HL-60 (cell line): ENCODE results near the gene TRMU.

ENCODE experiments used
- DNase-seq, 2 experiments: peaks; one replicate each; pipeline ENCODE4 v3.0.0-alpha.2; 2010 to 2020; ENCODE audit warnings: low read depth in 1 of 2, low spot score in 1 of 2
- H3K27ac ChIP-seq: fragments of 250-450 bp; sonication (Bioruptor Pico); replicated peaks from 2 replicates; pipeline ENCODE4 v1.5.1; 2020; ENCODE audit warnings: mild to moderate bottlenecking, moderate library complexity
- H3K27me3 ChIP-seq: fragments of 250-450 bp; sonication (Bioruptor Pico); 2 replicates; pipeline ENCODE4 v1.5.1; 2021; ENCODE audit warnings: mild to moderate bottlenecking, moderate library complexity; ENCODE audit not compliant: insufficient read depth, poor library complexity, severe bottlenecking
- H3K4me3 ChIP-seq: replicated peaks from 2 replicates; pipeline ENCODE4 v1.5.1; 2011; ENCODE audit warnings: mild to moderate bottlenecking, control low read depth, low read length; ENCODE audit not compliant: insufficient read depth
- GABPA ChIP-seq: IDR thresholded peaks from 2 replicates; pipeline ENCODE4 v1.6.1; 2012; ENCODE audit warnings: low read depth
- POLR2AphosphoS5 ChIP-seq: IDR thresholded peaks from 2 replicates; pipeline ENCODE4 v1.6.1; 2012; ENCODE audit warnings: low read depth
- SPI1 ChIP-seq: IDR thresholded peaks from 2 replicates; pipeline ENCODE4 v1.6.1; 2012; ENCODE audit warnings: low read depth, mild to moderate bottlenecking, borderline replicate concordance
- TF ChIP-seq, protein P1 (sequence below): IDR thresholded peaks from 2 replicates; pipeline ENCODE4 v1.6.1; 2012; ENCODE audit warnings: low read depth; ENCODE audit not compliant: insufficient replicate concordance
- TF ChIP-seq, protein P2 (sequence below): IDR thresholded peaks from one replicate; pipeline ENCODE4 v1.5.1; 2011; ENCODE audit warnings: low read length, control low read depth, inconsistent platforms; ENCODE audit not compliant: insufficient read depth

TRMU gene

DNA sequence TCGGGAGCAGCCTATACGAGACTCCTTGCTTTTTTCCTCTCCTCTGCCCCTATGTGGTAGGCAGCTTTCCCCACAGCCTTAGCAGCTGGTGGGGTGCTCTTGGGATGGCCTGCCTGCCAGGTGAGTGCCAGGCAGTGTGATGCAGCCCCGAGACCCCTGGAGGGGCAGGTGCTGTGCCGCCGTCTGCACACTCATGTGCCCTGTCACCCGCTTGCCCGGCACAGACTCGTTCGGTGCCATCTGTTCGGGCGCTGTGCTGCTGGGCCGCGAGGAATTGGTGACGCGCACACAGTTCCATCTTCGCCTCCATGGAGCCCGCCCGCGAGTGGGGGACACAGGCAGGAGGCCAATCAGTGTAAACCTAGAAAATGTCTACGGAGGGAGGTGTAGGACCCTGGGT, 15.1 kb downstream of the TRMU start:
- no peak overlapping the region for H3K4me3 ChIP-seq
- H3K27ac ChIP-seq = no peak overlapping the region
- no peak for DNase-seq
- TF ChIP-seq SPI1 = no peak
- TF ChIP-seq, protein P1, sequence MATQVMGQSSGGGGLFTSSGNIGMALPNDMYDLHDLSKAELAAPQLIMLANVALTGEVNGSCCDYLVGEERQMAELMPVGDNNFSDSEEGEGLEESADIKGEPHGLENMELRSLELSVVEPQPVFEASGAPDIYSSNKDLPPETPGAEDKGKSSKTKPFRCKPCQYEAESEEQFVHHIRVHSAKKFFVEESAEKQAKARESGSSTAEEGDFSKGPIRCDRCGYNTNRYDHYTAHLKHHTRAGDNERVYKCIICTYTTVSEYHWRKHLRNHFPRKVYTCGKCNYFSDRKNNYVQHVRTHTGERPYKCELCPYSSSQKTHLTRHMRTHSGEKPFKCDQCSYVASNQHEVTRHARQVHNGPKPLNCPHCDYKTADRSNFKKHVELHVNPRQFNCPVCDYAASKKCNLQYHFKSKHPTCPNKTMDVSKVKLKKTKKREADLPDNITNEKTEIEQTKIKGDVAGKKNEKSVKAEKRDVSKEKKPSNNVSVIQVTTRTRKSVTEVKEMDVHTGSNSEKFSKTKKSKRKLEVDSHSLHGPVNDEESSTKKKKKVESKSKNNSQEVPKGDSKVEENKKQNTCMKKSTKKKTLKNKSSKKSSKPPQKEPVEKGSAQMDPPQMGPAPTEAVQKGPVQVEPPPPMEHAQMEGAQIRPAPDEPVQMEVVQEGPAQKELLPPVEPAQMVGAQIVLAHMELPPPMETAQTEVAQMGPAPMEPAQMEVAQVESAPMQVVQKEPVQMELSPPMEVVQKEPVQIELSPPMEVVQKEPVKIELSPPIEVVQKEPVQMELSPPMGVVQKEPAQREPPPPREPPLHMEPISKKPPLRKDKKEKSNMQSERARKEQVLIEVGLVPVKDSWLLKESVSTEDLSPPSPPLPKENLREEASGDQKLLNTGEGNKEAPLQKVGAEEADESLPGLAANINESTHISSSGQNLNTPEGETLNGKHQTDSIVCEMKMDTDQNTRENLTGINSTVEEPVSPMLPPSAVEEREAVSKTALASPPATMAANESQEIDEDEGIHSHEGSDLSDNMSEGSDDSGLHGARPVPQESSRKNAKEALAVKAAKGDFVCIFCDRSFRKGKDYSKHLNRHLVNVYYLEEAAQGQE = no peak
- no peak for TF ChIP-seq GABPA
- TF ChIP-seq POLR2AphosphoS5 = no peak
- TF ChIP-seq, protein P2, sequence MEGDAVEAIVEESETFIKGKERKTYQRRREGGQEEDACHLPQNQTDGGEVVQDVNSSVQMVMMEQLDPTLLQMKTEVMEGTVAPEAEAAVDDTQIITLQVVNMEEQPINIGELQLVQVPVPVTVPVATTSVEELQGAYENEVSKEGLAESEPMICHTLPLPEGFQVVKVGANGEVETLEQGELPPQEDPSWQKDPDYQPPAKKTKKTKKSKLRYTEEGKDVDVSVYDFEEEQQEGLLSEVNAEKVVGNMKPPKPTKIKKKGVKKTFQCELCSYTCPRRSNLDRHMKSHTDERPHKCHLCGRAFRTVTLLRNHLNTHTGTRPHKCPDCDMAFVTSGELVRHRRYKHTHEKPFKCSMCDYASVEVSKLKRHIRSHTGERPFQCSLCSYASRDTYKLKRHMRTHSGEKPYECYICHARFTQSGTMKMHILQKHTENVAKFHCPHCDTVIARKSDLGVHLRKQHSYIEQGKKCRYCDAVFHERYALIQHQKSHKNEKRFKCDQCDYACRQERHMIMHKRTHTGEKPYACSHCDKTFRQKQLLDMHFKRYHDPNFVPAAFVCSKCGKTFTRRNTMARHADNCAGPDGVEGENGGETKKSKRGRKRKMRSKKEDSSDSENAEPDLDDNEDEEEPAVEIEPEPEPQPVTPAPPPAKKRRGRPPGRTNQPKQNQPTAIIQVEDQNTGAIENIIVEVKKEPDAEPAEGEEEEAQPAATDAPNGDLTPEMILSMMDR = no peak
- no peaks in the 10 kb centered on the region for H3K27me3 ChIP-seq

DNA sequence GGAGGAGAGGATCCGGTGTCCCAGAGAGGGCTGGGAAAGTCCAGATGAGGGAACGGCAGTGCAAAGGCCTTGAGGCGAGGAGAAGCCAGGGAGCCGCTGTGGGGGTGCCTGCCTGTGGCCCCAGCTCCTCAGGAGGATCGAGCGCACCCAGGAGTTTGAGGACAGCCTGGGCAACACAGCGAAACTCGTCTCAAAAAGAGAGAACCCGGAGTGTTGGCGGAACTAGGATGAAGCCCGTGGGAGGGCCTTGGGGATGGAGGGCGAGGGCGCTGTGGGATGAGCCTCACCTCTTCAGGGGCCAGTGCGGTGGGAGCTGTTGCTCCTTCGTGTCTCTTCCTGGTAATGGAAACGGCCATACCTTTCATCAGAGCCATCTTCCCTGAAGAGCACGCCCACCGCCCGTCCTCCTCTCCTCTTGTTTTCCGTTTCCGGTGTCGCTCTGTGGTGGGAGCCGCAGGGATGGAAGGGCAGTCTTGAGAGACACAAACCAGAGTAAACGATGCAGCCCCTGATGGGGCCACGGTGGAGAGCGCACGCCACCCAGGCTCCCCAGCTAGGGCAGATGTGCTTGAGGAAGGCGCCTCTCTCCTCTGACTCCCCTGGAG, 15.7 kb downstream of the TRMU start:
- no peak overlapping the region for H3K27ac ChIP-seq
- H3K27me3 ChIP-seq = no peaks in the 10 kb centered on the region
- H3K4me3 ChIP-seq = no peak overlapping the region
- no peak for DNase-seq
- no peak for TF ChIP-seq GABPA

DNA sequence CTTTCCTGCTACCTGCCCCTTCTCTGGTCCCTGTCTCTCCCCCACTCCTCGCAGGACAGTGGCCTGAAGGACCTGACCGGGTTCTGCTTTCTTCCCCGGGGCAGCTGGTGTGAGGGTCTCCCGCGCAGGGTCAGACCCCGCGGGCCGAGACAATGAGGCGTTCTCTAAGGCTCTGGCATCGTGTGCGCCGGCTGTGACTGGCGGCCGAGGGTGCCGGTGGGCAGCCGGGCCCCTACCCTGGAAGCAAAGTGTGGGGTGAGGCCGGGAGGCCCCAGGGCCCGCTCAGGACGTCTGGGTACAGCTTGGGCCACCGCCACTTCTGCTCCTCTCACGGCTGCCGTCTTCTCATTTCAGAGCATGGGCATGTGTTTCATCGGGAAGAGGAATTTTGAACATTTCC, 16.3 kb downstream of the TRMU start:
- TF ChIP-seq, protein P2 = no peak
- TF ChIP-seq SPI1 (no peak), POLR2AphosphoS5 (no peak), GABPA (no peak)
- TF ChIP-seq, protein P1 = no peak
- H3K27me3 ChIP-seq = no peaks in the 10 kb centered on the region
- no peak overlapping the region for H3K27ac ChIP-seq
- DNase-seq = no peak
- no peak overlapping the region for H3K4me3 ChIP-seq

DNA sequence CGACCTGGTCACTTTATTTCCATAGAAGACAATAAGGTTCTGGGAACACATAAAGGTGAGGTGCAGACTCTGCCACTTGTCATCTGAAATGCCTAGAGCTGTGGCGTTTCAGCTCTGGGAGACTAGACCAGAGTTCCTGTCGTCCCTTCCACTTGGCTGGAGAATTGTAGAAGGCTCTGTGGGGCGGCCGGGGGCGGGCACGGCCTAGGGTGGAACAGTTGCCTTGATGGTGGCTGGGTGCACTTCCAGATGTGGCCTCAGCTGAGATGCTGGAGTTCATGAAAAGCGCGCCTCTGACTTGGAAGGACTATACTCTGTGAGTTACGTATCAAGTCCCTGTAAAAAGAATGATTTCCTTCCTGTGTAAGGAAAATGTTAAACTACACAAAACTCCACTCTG, 16.8 kb downstream of the TRMU start:
- TF ChIP-seq SPI1 = no peak
- no peak for TF ChIP-seq GABPA
- TF ChIP-seq, protein P2 = no peak
- TF ChIP-seq, protein P1 = no peak
- TF ChIP-seq POLR2AphosphoS5 = no peak
- H3K4me3 ChIP-seq = no peak overlapping the region
- no peaks in the 10 kb centered on the region for H3K27me3 ChIP-seq
- H3K27ac ChIP-seq = no peak overlapping the region
- no peak for DNase-seq
